Kidney (tissue), 2 donors: ENCODE measurements around the gene ADH4. TPM values are rescaled to one million over a fixed set of nuclear protein-coding genes. Genes with fewer than 3 reads are reported as not detected.

ENCODE experiments used
- polyA plus RNA-seq: library from polyadenylated mRNA; stranded (reverse); fragments of 350-450 nt; fragmentation: Illumina TruSeq; extraction: RNeasy Lipid Tissue Mini Kit (QIAGEN cat#74804); gene quantifications from one replicate; pipeline ENCODE4 v1.2.3, GENCODE V29; 2014; ENCODE audit warnings: low read depth, low replicate concordance; ENCODE audit not compliant: insufficient read depth
- total RNA-seq: library from RNA; stranded (reverse); fragmentation: NEBNext Ultra II Directional; extraction: Animal tissue kit (Norgen Biotek cat#: 25700); gene quantifications from one replicate; pipeline ENCODE4 v1.2.1, GENCODE V29; 2021
- donor health status: DM: yes; HTN: yes; CAD: no.

The ADH4 gene
- total and polyA plus RNA-seq, 2 donors from 2014 or later = 0.52 to 5.9 TPM

Other genes starting within 250 kb of the ADH4 start
- gene EIF4E, start 215.2 kb downstream of the ADH4 start, total RNA-seq = 63.2 TPM
- gene EIF4E, start 215.2 kb downstream of the ADH4 start, polyA plus RNA-seq = 52.3 TPM
- 33.8 TPM for gene METAP1, start 148.6 kb downstream of the ADH4 start, total RNA-seq
- gene METAP1, start 148.6 kb downstream of the ADH4 start, polyA plus RNA-seq = 22.7 TPM
- 139 TPM for gene ADH5, start 55.5 kb downstream of the ADH4 start, total RNA-seq
- gene ADH5, start 55.5 kb downstream of the ADH4 start, polyA plus RNA-seq = 270 TPM
- gene ADH6, start 74.9 kb upstream of the ADH4 start, total RNA-seq = 10.2 TPM
- gene ADH6, start 74.9 kb upstream of the ADH4 start, polyA plus RNA-seq = 39.2 TPM
- gene ADH1A, start 146.7 kb upstream of the ADH4 start, total RNA-seq = 0.85 TPM
- not detected for gene ADH1A, start 146.7 kb upstream of the ADH4 start, polyA plus RNA-seq
- gene ADH1B, start 177.1 kb upstream of the ADH4 start, total RNA-seq = 223 TPM
- gene ADH1B, start 177.1 kb upstream of the ADH4 start, polyA plus RNA-seq = 38.6 TPM
- 9.3 TPM for gene ADH1C, start 208.4 kb upstream of the ADH4 start, total RNA-seq
- gene ADH1C, start 208.4 kb upstream of the ADH4 start, polyA plus RNA-seq = 28.1 TPM